NCI-H128 (cell line): ENCODE results near the gene ANKRD36C.
"Not testable (repeated sequence)": the region's sequence is repeated elsewhere in the genome, so short reads cannot be mapped to it uniquely, and the experiment has no call there.

Source experiments
- DNase-seq: peaks from one replicate; lab custom pipeline; 2025; ENCODE audit not compliant: unreplicated experiment; lab: John Stamatoyannopoulos, UW

The ANKRD36C gene

DNA sequence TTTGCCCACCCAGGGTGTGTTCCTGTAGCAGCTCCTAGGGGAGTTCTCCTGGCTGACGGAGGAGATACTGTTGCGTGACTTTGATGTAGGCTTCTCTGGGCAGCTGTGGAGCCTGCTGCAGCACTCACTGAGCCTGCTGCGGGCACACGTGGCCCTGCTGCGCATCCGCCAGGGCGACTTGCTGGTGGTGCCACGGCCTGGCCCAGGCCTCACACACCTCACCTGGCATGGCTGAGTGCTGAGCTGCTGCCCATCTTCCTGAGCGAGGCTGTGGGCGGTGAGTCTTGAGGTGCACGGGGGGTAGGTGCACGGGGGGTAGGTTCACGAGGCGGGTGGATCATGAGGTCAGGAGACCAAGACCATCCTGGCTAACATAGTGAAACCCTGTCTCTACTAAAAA lies 191.7 kb downstream of the ANKRD36C start:
- no peak for DNase-seq

DNA sequence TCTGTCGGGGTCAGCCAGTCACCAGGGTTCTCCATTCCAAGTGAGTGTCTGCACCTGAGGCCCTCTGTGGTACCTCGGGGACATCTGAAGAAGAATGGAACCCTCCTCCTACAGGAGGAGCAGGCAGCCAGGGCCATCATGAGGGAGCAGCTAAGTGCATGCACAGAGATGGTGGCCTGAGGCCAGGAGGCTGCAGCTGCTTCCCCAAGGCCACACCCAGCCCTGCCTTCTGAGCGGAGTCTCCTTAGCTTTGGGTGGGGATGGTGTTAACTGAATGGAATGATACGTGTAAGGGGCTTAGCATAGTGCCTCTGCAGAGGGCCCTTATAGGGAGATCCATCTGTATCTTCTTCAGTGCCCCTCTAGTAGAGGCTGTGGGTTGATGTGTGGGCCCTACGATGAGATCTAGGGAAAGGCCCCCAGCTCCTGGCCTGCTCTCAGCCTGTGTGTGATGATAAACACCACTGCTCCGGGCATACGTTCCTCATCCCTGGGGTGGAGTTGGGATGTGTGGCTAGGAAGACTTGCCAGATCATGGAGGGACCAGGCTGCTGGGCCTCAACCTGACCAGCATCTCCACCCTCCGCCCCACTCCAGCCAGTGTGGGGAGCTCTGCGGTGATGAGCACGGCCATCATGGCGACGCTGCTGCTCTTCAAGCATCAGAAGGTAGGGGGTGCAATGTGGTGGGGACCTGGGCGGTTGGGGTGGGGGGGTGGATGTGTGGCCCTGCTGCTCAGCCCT lies 192.3 kb downstream of the ANKRD36C start:
- not testable (repeated sequence) for DNase-seq

DNA sequence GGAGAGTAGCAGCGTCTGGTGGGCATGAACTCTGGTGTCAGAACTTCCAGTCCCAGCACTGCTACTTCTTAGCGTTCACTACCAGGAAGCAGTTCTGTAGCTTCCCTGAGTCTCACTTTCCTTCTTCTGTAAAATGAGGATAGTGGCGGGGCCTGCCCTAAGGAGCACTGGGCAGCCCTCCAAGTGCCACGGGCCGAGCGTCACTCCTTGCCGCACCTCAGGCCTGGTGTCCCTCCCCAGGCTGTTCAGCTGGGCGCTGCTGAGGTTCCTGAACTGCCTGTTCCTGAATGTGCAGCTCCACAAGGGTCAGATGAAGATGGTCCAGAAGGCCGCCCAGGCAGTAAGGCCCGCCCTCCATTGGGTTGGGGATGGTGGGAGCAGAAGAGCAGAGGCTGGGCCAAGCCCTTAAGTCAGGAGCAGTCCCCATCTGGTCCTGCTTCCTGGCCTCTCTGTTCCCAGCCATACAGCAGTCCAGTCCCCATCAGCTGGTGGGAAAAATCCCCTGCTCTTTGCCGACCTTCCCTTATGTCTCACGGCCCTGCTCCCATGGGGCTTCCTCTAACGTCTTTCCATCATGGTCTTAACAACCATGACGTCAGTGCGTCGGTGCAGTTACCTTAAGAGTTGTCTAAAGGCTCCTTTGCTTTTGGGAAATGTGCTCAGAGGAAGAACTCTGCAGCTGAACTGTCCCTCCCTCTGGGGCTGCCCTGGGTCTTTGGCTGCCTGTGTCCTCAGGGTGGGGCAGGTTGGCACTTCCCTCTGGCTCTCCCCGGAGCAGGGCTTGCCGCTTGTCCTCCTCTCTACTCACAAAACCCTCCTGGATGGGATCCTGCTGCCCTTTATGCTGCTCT lies 195.2 kb downstream of the ANKRD36C start:
- not testable (repeated sequence) for DNase-seq

DNA sequence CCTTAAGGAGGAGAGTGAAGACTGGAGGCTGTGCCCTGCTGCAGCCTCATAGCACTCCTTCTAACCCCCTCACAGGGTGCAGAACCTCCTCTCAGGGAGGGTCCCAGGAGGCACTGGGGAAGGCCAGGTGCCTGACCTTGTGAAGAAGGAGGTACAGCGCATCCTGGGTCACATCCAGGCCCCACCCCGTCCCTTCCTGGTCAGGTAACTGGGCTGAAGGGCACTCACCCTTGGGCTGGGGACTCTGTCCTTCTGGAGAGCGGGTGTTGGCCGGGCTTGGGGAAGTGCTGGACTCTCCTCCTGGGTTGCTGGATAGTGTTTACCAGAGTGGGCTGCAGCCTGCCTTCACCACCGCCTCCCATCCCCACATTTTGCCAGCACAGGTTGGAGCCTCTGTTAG lies 197.7 kb downstream of the ANKRD36C start:
- not testable (repeated sequence) for DNase-seq

DNA sequence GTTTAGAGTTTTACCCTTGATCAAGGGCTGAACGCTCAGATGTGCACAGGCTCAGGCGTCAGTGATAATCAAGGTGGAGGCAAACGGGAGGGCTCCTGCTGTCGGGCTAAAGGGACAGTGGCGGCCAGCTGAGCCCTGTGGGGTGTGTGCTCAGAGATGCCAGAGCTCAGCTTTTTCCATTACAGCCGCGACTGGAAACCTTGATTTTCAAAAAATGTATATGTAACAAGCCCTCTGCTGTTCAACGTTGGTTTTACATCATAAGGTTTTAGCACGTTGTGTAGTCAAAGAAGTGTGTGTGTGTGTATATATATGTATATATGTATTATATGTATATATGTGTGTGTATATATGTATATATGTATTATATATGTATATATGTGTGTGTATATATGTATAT lies 201.4 kb downstream of the ANKRD36C start:
- DNase-seq: not testable (repeated sequence)

DNA sequence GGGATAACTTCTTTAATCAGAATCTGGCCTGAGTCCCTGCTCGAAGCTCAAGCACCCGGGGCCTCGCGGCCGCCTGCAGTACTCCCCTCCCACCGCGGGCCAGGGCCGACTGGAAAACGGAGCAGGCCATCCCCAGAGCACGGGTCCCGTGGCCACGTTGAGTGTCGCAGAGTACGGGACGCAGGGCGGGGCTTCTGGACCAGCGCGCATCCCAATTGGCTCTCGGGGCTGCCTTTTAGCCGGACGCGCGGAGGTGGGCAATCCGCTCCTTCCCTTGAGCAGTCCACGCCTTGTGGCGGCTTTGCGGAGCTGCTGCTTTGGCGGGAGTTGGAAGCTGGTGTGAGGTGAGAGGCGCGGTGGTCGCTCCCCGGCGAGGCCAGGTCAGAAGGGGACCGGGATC lies 202.2 kb downstream of the ANKRD36C start:
- DNase-seq: not testable (repeated sequence)

DNA sequence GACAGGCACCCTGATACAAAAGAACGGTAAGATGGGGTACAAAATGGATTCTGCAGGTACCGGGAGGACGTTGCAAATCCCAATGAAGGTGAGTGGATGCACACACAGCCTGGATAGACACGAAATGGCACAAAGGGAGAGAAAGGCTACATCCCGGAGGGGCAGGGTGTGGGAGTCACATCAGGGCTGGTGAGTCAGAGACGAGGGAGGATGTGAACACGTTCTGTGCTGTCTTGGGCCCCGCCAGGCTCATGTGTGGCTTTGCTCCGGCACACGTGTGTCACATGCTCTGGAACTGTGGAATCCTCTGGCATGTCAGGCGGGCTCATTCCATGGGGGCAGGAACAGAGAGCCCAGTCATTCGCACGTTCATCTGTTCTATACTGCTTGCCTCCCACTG lies 203.0 kb downstream of the ANKRD36C start:
- DNase-seq: not testable (repeated sequence)
